ENCODE data around the gene CATSPER1. TPM values are rescaled to one million over a fixed set of nuclear protein-coding genes. Genes with fewer than 3 reads are reported as not detected.

CATSPER1 gene
- total RNA-seq, 1 donor: not detected

- no peak for TF ChIP-seq CTCF (IDR thresholded peaks at IDR 0.05; ENCODE audit: insufficient read depth, low read length)
- DNase-seq (ENCODE audit: low read depth): no peak
- no peak overlapping the region for H3K4me3 ChIP-seq (ENCODE audit: low read depth, low read length)
These were observed 38.3 kb upstream of the CATSPER1 start for GRCh38 chr11:66064571-66064970.

GRCh38 chr11:66063900-66064299, 37.6 kb upstream of the CATSPER1 start:
- H3K4me3 ChIP-seq (ENCODE audit: low read depth, low read length): no peak overlapping the region
- TF ChIP-seq CTCF (IDR thresholded peaks at IDR 0.05; ENCODE audit: insufficient read depth, low read length): no peak
- no peak for DNase-seq (ENCODE audit: low read depth)

- no peak for DNase-seq (ENCODE audit: low read depth)
- no peak overlapping the region for H3K4me3 ChIP-seq (ENCODE audit: low read depth, low read length)
These were observed 36.1 kb upstream of the CATSPER1 start for GRCh38 chr11:66062408-66062807.

GRCh38 chr11:66061268-66061667, 35.0 kb upstream of the CATSPER1 start:
- DNase-seq (ENCODE audit: low read depth): no peak
- no peak overlapping the region for H3K4me3 ChIP-seq (ENCODE audit: low read depth, low read length)
- TF ChIP-seq CTCF (IDR thresholded peaks at IDR 0.05; ENCODE audit: insufficient read depth, low read length): no peak

More at GRCh38 chr11:66062408-66062807, 36.1 kb upstream of the CATSPER1 start:
- no peak for TF ChIP-seq CTCF (IDR thresholded peaks at IDR 0.05; ENCODE audit: insufficient read depth, low read length)

- no peak for TF ChIP-seq CTCF (IDR thresholded peaks at IDR 0.05; ENCODE audit: insufficient read depth, low read length)
- DNase-seq (ENCODE audit: low read depth): no peak
- H3K4me3 ChIP-seq (ENCODE audit: low read depth, low read length): no peak overlapping the region
These were observed 33.8 kb upstream of the CATSPER1 start for GRCh38 chr11:66059966-66060680.

GRCh38 chr11:66056501-66056900, 30.2 kb upstream of the CATSPER1 start:
- no peak overlapping the region for H3K4me3 ChIP-seq (ENCODE audit: low read depth, low read length)
- DNase-seq (ENCODE audit: low read depth): no peak
- TF ChIP-seq CTCF (IDR thresholded peaks at IDR 0.05; ENCODE audit: insufficient read depth, low read length): no peak

GRCh38 chr11:66055021-66055420, 28.7 kb upstream of the CATSPER1 start:
- DNase-seq (ENCODE audit: low read depth): no peak
- H3K4me3 ChIP-seq (ENCODE audit: low read depth, low read length): no peak overlapping the region
- no peak for TF ChIP-seq CTCF (IDR thresholded peaks at IDR 0.05; ENCODE audit: insufficient read depth, low read length)

All from fibroblast of the aortic adventitia (primary cell).